HUES64 (cell line): Measurements from ENCODE around the gene TMCC3.
"Not testable (repeated sequence)": the region's sequence is repeated elsewhere in the genome, so short reads cannot be mapped to it uniquely, and the experiment has no call there.

Experiments used
- H3K27ac ChIP-seq: 2 replicates; pipeline ENCODE4 v1.7.0; 2013; ENCODE audit warnings: low read depth, low read length, inconsistent platforms
- H3K27me3 ChIP-seq: 2 replicates; pipeline ENCODE4 v1.6.1; 2013; ENCODE audit warnings: mild to moderate bottlenecking, low read length; ENCODE audit not compliant: insufficient read depth
- H3K36me3 ChIP-seq: 2 replicates; pipeline ENCODE4 v1.6.1; 2013; ENCODE audit warnings: mild to moderate bottlenecking, low read length; ENCODE audit not compliant: insufficient read depth
- H3K4me1 ChIP-seq: 2 replicates; pipeline ENCODE4 v1.6.1; 2013; ENCODE audit warnings: mild to moderate bottlenecking, low read length, moderate library complexity; ENCODE audit not compliant: insufficient read depth
- H3K4me3 ChIP-seq: 2 replicates; pipeline ENCODE4 v1.5.1; 2013; ENCODE audit warnings: mild to moderate bottlenecking, low read length, moderate library complexity
- H3K9ac ChIP-seq: 2 replicates; pipeline ENCODE4 v1.6.1; 2013; ENCODE audit warnings: mild to moderate bottlenecking, low read depth, low read length
- H3K9me3 ChIP-seq: 2 replicates; pipeline ENCODE4 v1.6.1; 2013; ENCODE audit warnings: low read depth, low read length; ENCODE audit not compliant: insufficient read depth
- WGBS: fragments of 150-250, 120-280 bp; methylation state at CpG from one replicate; pipeline ENCODE4 v1.1.7; 2013; ENCODE audit warnings: missing lambda C conversion rate; 5-methylcytosine and 5-hydroxymethylcytosine counted together

The TMCC3 gene

GRCh38 chr12:94563286-94563685 is 87.1 kb downstream of the TMCC3 start:
- Histone ChIP-seq H3K4me1 (peaks cover 13% of the 10 kb centered on the region), H3K27ac (no peak overlapping the region), H3K27me3 (no peaks in the 10 kb centered on the region), H3K4me3 (no peak overlapping the region), H3K9ac (no peak overlapping the region), H3K9me3 (no peaks in the 10 kb centered on the region), H3K36me3 (no peaks in the 10 kb centered on the region)
- 86% methylated on average over 5 of the region's 5 CpGs for WGBS

DNA sequence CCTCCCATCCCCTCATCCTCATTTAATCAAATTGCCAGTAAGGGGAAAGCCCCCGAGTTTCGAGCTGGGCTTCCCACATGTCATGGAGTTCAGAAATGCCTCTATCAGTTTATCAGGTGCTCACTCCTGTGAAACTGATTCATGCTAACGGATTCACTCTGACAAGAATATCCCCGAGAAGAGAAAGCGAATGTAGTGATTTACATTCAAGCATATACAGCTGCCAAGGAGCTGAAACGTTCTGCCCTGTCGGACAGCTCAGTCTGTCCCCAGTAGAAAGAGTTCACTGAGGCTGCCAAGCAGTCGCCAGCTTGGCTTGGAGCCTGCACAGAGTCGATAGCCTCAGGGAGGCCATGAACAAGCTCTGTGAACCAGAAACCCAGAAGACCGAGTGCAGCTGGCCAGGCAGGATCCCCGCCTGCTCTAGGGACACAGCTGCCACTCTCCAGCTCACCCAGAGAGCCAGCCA is 88.4 kb downstream of the TMCC3 start:
- Histone ChIP-seq H3K36me3 (no peaks in the 10 kb centered on the region), H3K27me3 (no peaks in the 10 kb centered on the region), H3K4me3 (no peak overlapping the region), H3K9me3 (no peaks in the 10 kb centered on the region), H3K27ac (no peak overlapping the region), H3K4me1 (peaks cover 13% of the 10 kb centered on the region), H3K9ac (peak overlapping the region; percentile 8; the same call in 1 of the 2 replicates)
- 85% methylated on average over 11 of the region's 11 CpGs for WGBS

- peak overlapping the region; percentile 67; the same call in 1 of the 2 replicates for H3K27ac ChIP-seq
- peak overlapping the region; percentile 2 for H3K9ac ChIP-seq
- 16% methylated on average over 17 of the region's 17 CpGs for WGBS
- peak overlapping the region; percentile 34 for H3K4me3 ChIP-seq
- no peaks in the 10 kb centered on the region for H3K36me3 ChIP-seq
- H3K9me3 ChIP-seq, result no peaks in the 10 kb centered on the region
- no peaks in the 10 kb centered on the region for H3K27me3 ChIP-seq
- peaks cover 13% of the 10 kb centered on the region for H3K4me1 ChIP-seq
These were observed 89.7 kb downstream of the TMCC3 start for GRCh38 chr12:94560431-94561221.

- Histone ChIP-seq H3K4me1 (peaks cover 13% of the 10 kb centered on the region), H3K4me3 (no peak overlapping the region)
- WGBS, result 89% methylated on average over 2 of the region's 2 CpGs
These were observed 91.7 kb downstream of the TMCC3 start for GRCh38 chr12:94558612-94559011.

DNA sequence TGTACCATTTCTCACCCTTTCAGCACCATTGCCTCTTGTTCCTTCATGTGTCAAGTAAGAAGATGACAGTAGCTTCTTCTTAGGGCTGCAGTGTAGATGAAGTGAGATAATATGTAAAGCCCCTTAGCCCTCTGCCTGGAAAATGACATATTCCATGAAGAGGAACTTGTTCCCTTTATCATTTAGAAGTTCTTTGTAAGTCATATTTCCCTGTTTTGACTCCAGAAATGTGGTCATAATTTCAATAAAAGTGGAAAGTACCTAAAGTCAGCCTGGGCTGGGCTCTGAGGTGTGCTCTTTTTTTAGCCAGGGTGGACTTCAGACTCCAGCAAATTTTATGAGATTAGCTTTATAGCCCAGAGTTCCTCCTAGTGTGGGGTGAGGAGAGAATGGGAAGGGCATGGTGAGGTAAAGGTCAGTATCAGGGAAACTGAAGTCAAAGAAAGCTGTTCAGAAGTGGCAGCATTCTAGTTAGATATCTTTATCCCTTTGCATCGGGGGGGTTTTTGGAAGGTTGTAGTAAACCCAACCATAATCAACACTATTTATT is 92.5 kb downstream of the TMCC3 start:
- Histone ChIP-seq H3K36me3 (no peaks in the 10 kb centered on the region), H3K27ac (no peak overlapping the region), H3K9ac (no peak overlapping the region), H3K4me1 (peaks cover 13% of the 10 kb centered on the region), H3K27me3 (no peaks in the 10 kb centered on the region), H3K4me3 (no peak overlapping the region), H3K9me3 (no peaks in the 10 kb centered on the region)
- WGBS, result no CpG with 5 or more reads among the region's 1 CpG

More at GRCh38 chr12:94558612-94559011, 91.7 kb downstream of the TMCC3 start:
- no peaks in the 10 kb centered on the region for H3K9me3 ChIP-seq
- H3K27ac ChIP-seq, result no peak overlapping the region
- H3K36me3 ChIP-seq, result no peaks in the 10 kb centered on the region
- H3K27me3 ChIP-seq, result no peaks in the 10 kb centered on the region
- H3K9ac ChIP-seq, result no peak overlapping the region

DNA sequence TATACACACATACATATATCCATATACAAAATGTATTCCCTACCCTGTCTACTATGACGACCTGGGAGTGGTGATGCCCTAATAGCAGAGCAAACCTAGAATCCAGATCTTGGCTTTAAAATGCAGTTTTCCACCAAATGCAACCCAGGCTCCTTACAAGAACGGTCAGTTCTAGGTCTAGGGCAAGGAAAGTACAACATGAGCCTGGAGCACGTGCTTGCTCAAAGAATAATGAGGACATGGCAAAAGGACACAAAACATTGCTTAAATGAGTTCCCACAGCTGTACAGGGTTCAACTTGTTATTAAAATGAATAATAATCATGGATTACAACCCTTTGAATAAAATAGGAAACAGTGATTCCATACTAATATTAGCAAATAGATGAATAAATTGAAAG is 94.7 kb downstream of the TMCC3 start:
- Histone ChIP-seq H3K9me3 (no peaks in the 10 kb centered on the region), H3K4me1 (peaks cover 6% of the 10 kb centered on the region), H3K27ac (no peak overlapping the region), H3K27me3 (no peaks in the 10 kb centered on the region), H3K9ac (no peak overlapping the region), H3K36me3 (no peaks in the 10 kb centered on the region), H3K4me3 (no peak overlapping the region)
- 87% methylated on average over 3 of the region's 3 CpGs for WGBS

- Histone ChIP-seq H3K36me3 (no peaks in the 10 kb centered on the region), H3K27ac (no peak overlapping the region), H3K9ac (no peak overlapping the region), H3K4me3 (no peak overlapping the region), H3K9me3 (no peaks in the 10 kb centered on the region), H3K4me1 (no peaks in the 10 kb centered on the region), H3K27me3 (no peaks in the 10 kb centered on the region)
- WGBS, result 94% methylated on average over 14 of the region's 15 CpGs
These were observed 96.5 kb downstream of the TMCC3 start for GRCh38 chr12:94553875-94554274.

GRCh38 chr12:94553130-94553519 is 97.2 kb downstream of the TMCC3 start:
- Histone ChIP-seq H3K9ac (no peak overlapping the region), H3K36me3 (no peaks in the 10 kb centered on the region), H3K27ac (no peak overlapping the region), H3K4me3 (no peak overlapping the region), H3K27me3 (no peaks in the 10 kb centered on the region), H3K9me3 (no peaks in the 10 kb centered on the region), H3K4me1 (no peaks in the 10 kb centered on the region)
- WGBS, result 91% methylated on average over 6 of the region's 6 CpGs

- Histone ChIP-seq H3K9me3 (peaks cover 12% of the 10 kb centered on the region), H3K27me3 (no peaks in the 10 kb centered on the region), H3K9ac (no peak overlapping the region), H3K27ac (no peak overlapping the region), H3K36me3 (no peaks in the 10 kb centered on the region), H3K4me3 (no peak overlapping the region), H3K4me1 (no peaks in the 10 kb centered on the region)
- 94% methylated on average over 4 of the region's 4 CpGs for WGBS
These were observed 98.5 kb downstream of the TMCC3 start for GRCh38 chr12:94551810-94552209.

- WGBS, result 94% methylated on average over 5 of the region's 5 CpGs
- H3K9me3 ChIP-seq, result peaks cover 19% of the 10 kb centered on the region
These were observed 99.4 kb downstream of the TMCC3 start for GRCh38 chr12:94550964-94551363.

DNA sequence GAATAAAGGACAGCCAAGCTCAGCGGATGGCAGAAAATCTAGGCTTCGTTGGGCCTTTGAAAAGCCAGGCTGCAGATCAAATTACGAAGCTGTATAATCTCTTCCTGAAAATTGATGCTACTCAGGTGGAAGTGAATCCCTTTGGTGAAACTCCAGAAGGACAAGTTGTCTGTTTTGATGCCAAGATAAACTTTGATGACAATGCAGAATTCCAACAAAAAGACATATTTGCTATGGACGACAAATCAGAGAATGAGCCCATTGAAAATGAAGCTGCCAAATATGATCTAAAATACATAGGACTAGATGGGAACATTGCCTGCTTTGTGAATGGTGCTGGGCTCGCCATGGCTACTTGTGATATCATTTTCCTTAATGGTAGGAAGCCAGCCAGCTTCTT is 101.5 kb downstream of the TMCC3 start:
- H3K9me3 ChIP-seq, result peaks cover 19% of the 10 kb centered on the region
- WGBS, result 92% methylated on average over 5 of the region's 5 CpGs
- H3K4me1 ChIP-seq, H3K9ac ChIP-seq, H3K4me3 ChIP-seq, H3K27ac ChIP-seq, H3K27me3 ChIP-seq, H3K36me3 ChIP-seq: not testable (repeated sequence)

More at GRCh38 chr12:94550964-94551363, 99.4 kb downstream of the TMCC3 start:
- no peaks in the 10 kb centered on the region for H3K4me1 ChIP-seq
- no peak overlapping the region for H3K4me3 ChIP-seq
- H3K27ac ChIP-seq, result no peak overlapping the region
- no peaks in the 10 kb centered on the region for H3K27me3 ChIP-seq
- no peaks in the 10 kb centered on the region for H3K36me3 ChIP-seq
- no peak overlapping the region for H3K9ac ChIP-seq
